SK-N-SH (cell line): ENCODE measurements around the gene GRB2. TPM values are rescaled to one million over a fixed set of nuclear protein-coding genes. Genes with fewer than 3 reads are reported as not detected.

Experiments used
- CTCF ChIA-PET: fragments of 300-600, 350-600 bp; formaldehyde crosslinking; extraction: SDS; loops from one replicate; lab custom pipeline; 2021; lab: Yijun Ruan, JAX
- POLR2A ChIA-PET: fragments of 350-600 bp; sonication (Branson Sonifier 250); formaldehyde crosslinking; extraction: SDS; loops from one replicate; lab custom pipeline; 2020; ENCODE audit warnings: antibody characterized with exemption, inconsistent platforms; lab: Yijun Ruan, JAX
- DNase-seq: peaks from one replicate; pipeline ENCODE4 v3.0.0; 2012
- H2AFZ ChIP-seq: fragments of 200-600 bp; sonication (generic); 2 replicates; pipeline ENCODE4 v1.8.1; 2016; ENCODE audit warnings: antibody characterized with exemption, mild to moderate bottlenecking, low read depth
- H3F3A ChIP-seq: fragments of 200-600 bp; sonication (generic); replicated peaks from 2 replicates; pipeline ENCODE3; 2016; ENCODE audit warnings: antibody characterized with exemption, mild to moderate bottlenecking; ENCODE audit not compliant: insufficient read depth
- H3K27ac ChIP-seq, 2 experiments: fragments of 200-500 bp in 1 of 2; fragments of 200-600 bp in 1 of 2; sonication (Bioruptor generic) in 1 of 2; sonication (generic), shearing (Covaris generic) in 1 of 2; 2 replicates each; pipeline versions ENCODE4 v1.5.1 to v1.6.1; 2014 to 2016; ENCODE audit warnings: low read depth in 2 of 2, inconsistent platforms in 1 of 2, low read length in 1 of 2, mild to moderate bottlenecking in 1 of 2, mixed read lengths in 1 of 2
- H3K27me3 ChIP-seq: fragments of 200-600 bp; sonication (generic), shearing (Covaris generic); 2 replicates; pipeline ENCODE4 v1.6.1; 2016; ENCODE audit warnings: mixed run types; ENCODE audit not compliant: insufficient read depth
- H3K36me3 ChIP-seq, 2 experiments: fragments of 200-500 bp in 1 of 2; fragments of 200-600 bp in 1 of 2; sonication (Bioruptor generic) in 1 of 2; sonication (generic) in 1 of 2; replicated peaks in 1 of 2; 2 replicates each; pipeline versions ENCODE3 to v1.5.1; 2014 to 2016; ENCODE audit warnings: low read length in 1 of 2, mild to moderate bottlenecking in 1 of 2; ENCODE audit not compliant: insufficient read depth in 2 of 2, control insufficient read depth in 1 of 2
- H3K4me1 ChIP-seq, 2 experiments: fragments of 200-500 bp in 1 of 2; fragments of 200-600 bp in 1 of 2; sonication (Bioruptor generic) in 1 of 2; sonication (generic), shearing (Covaris generic) in 1 of 2; 2 replicates each; pipeline versions ENCODE4 v1.5.1 to v1.6.1; 2014 to 2016; ENCODE audit warnings: low read depth in 1 of 2, low read length in 1 of 2, mixed run types in 1 of 2; ENCODE audit not compliant: insufficient read depth in 2 of 2, control insufficient read depth in 1 of 2
- H3K4me2 ChIP-seq: fragments of 200-600 bp; sonication (generic), shearing (Covaris generic); 2 replicates; pipeline ENCODE4 v1.6.1; 2017; ENCODE audit warnings: mixed run types
- H3K4me3 ChIP-seq, 2 experiments: fragments of 200-500 bp in 1 of 2; fragments of 200-600 bp in 1 of 2; sonication (Bioruptor generic) in 1 of 2; sonication (generic), shearing (Covaris generic) in 1 of 2; 2 replicates each; pipeline versions ENCODE4 v1.5.1 to v1.8.1; 2014 to 2016; ENCODE audit warnings: low read depth in 2 of 2, inconsistent platforms in 1 of 2, low read length in 1 of 2, mild to moderate bottlenecking in 1 of 2, mixed read lengths in 1 of 2, moderate library complexity in 1 of 2
- H3K79me2 ChIP-seq: fragments of 200-600 bp; sonication (generic); 2 replicates; pipeline ENCODE4 v1.8.1; 2017; ENCODE audit warnings: mild to moderate bottlenecking; ENCODE audit not compliant: insufficient read depth
- H3K9ac ChIP-seq: fragments of 200-600 bp; sonication (generic); 2 replicates; pipeline ENCODE4 v1.6.1; 2017; ENCODE audit warnings: mixed run types
- H3K9me2 ChIP-seq: fragments of 200-600 bp; sonication (generic); 2 replicates; pipeline ENCODE4 v1.6.1; 2017; ENCODE audit warnings: mixed run types
- H3K9me3 ChIP-seq: fragments of 200-600 bp; sonication (generic); 2 replicates; pipeline ENCODE4 v1.6.1; 2017; ENCODE audit warnings: mixed run types, mild to moderate bottlenecking, moderate library complexity
- H4K20me1 ChIP-seq: fragments of 200-600 bp; sonication (generic); 2 replicates; pipeline ENCODE4 v1.6.1; 2017; ENCODE audit warnings: mild to moderate bottlenecking, mixed run types; ENCODE audit not compliant: insufficient read depth
- CHD2 ChIP-seq: fragments of 150-350 bp; IDR thresholded peaks from 2 replicates; pipeline ENCODE4 v1.6.1; 2018; ENCODE audit warnings: low read length; ENCODE audit not compliant: partially characterized antibody
- CTCF ChIP-seq: fragments of 200-600 bp; sonication (generic); IDR thresholded peaks from 2 replicates; pipeline ENCODE4 v1.6.1; 2017; ENCODE audit warnings: antibody characterized with exemption, mild to moderate bottlenecking, moderate library complexity
- ELF1 ChIP-seq: IDR thresholded peaks from 2 replicates; pipeline ENCODE4 v1.4.0; 2012
- EP300 ChIP-seq, 2 experiments: IDR thresholded peaks; 2 replicates each; pipeline versions ENCODE4 v1.4.0 to v1.6.1; 2012; ENCODE audit warnings: borderline replicate concordance in 1 of 2, low read depth in 1 of 2, low read length in 1 of 2
- EZH2phosphoT487 ChIP-seq: fragments of 200-600 bp; sonication (generic); IDR thresholded peaks from 2 replicates; pipeline ENCODE4 v1.6.1; 2017; ENCODE audit warnings: low read depth, mixed run types, mild to moderate bottlenecking, antibody characterized with exemption, moderate library complexity, borderline replicate concordance
- FOXM1 ChIP-seq: IDR thresholded peaks from 2 replicates; pipeline ENCODE4 v1.4.0; 2012; ENCODE audit warnings: low read depth, mild to moderate bottlenecking
- GABPA ChIP-seq: IDR thresholded peaks from 2 replicates; pipeline ENCODE4 v1.4.0; 2012; ENCODE audit warnings: low read depth, mild to moderate bottlenecking
- IRF3 ChIP-seq: fragments of 150-350 bp; IDR thresholded peaks from 2 replicates; pipeline ENCODE4 v1.6.1; 2016; ENCODE audit warnings: mild to moderate bottlenecking, low read depth, low read length
- JUND ChIP-seq: IDR thresholded peaks from 2 replicates; pipeline ENCODE4 v1.4.0; 2012
- MEF2A ChIP-seq: IDR thresholded peaks from 2 replicates; pipeline ENCODE4 v1.4.0; 2012; ENCODE audit warnings: low read depth, borderline replicate concordance
- MXI1 ChIP-seq: IDR thresholded peaks from 2 replicates; pipeline ENCODE4 v1.6.1; 2012; ENCODE audit warnings: mild to moderate bottlenecking, low read depth, low read length, improper control_type of control experiment
- POLR2AphosphoS5 ChIP-seq: IDR thresholded peaks from 2 replicates; pipeline ENCODE4 v1.6.1; 2012; ENCODE audit warnings: low read depth, low read length
- RAD21 ChIP-seq: IDR thresholded peaks from 2 replicates; pipeline ENCODE4 v1.6.1; 2012; ENCODE audit warnings: mild to moderate bottlenecking, low read length
- RFX5 ChIP-seq: IDR thresholded peaks from 2 replicates; pipeline ENCODE4 v1.6.1; 2012; ENCODE audit warnings: mild to moderate bottlenecking, improper control_type of control experiment, low read length
- USF1 ChIP-seq: IDR thresholded peaks from 2 replicates; pipeline ENCODE4 v1.4.0; 2012; ENCODE audit warnings: low read depth, borderline replicate concordance
- YY1 ChIP-seq: IDR thresholded peaks from 2 replicates; pipeline ENCODE4 v1.4.0; 2012; ENCODE audit warnings: low read depth, mild to moderate bottlenecking
- ZBTB33 ChIP-seq: IDR thresholded peaks from 2 replicates; pipeline ENCODE4 v1.4.0; 2012; ENCODE audit warnings: low read depth, borderline replicate concordance
- WGBS: methylation state at CpG from one replicate; pipeline ENCODE4 v1.1.6; 2017; ENCODE audit warnings: low lambda C conversion rate; 5-methylcytosine and 5-hydroxymethylcytosine counted together
- polyA plus RNA-seq, 3 experiments: library from polyadenylated mRNA; depleted of rRNA; stranded (reverse); fragments of >200 nt; gene quantifications; 2 replicates each; pipeline ENCODE4 v1.2.3, GENCODE V29; 2012

The GRB2 gene
- polyA plus RNA-seq, 1 of the 3 experiments (the other 2 are of a cell fraction): 89.6 TPM

GRCh38 chr17:75396796-75397195, 8.7 kb downstream of the GRB2 start:
- no peak for TF ChIP-seq RAD21
- TF ChIP-seq FOXM1: no peak
- H3K4me2 ChIP-seq: no peak overlapping the region
- no peaks in the 10 kb centered on the region for H3K9me3 ChIP-seq
- DNase-seq: no peak
- H3K4me1 ChIP-seq: peaks cover 4 to 9% of the 10 kb centered on the region in 2 experiments; a peak in 2 of 4 replicates
- no peak overlapping the region for H3K27ac ChIP-seq
- no peak overlapping the region for H3K4me3 ChIP-seq
- peaks cover 97% of the 10 kb centered on the region for H3K79me2 ChIP-seq
- no peak overlapping the region for H2AFZ ChIP-seq
- H3K9ac ChIP-seq: no peak overlapping the region
- 63% methylated on average over 2 of the region's 2 CpGs for WGBS
- POLR2A ChIA-PET: interaction anchor here (0.6 to 1.0 kb wide), 2 partner anchors 85 to 126 kb away, joined by 3 to 6 read pairs; partner anchors contain the start of gene MIF4GD
- H3K36me3 ChIP-seq: peaks cover 0 to 3% of the 10 kb centered on the region in 2 experiments
- no peaks in the 10 kb centered on the region for H3K9me2 ChIP-seq
- peaks cover 27% of the 10 kb centered on the region for H4K20me1 ChIP-seq
- no peaks in the 10 kb centered on the region for H3K27me3 ChIP-seq
- H3F3A ChIP-seq: peaks cover 29% of the 10 kb centered on the region
- CTCF ChIA-PET: interaction anchor here (0.6 to 6.7 kb wide), 13 partner anchors 12 to 473 kb away, joined by 3 to 53 read pairs (median 5); partner anchors contain the start of genes MIF4GD, OTOP2 and SLC25A19

- no peaks in the 10 kb centered on the region for H3K9me3 ChIP-seq
- TF ChIP-seq YY1 (no peak), RFX5 (no peak), GABPA (no peak), USF1 (no peak), JUND (no peak), CHD2 (no peak), ZBTB33 (no peak), EP300 (IDR thresholded peaks at IDR 0.05; ENCODE audit: borderline replicate concordance in 1 of 2, low read depth in 1 of 2, low read length in 1 of 2) (no peak), MXI1 (no peak), MEF2A (no peak), IRF3 (no peak), ELF1 (no peak), RAD21 (no peak), CTCF (no peak), EZH2phosphoT487 (no peak), POLR2AphosphoS5 (no peak)
- TF ChIP-seq, all 33 proteins: peak for 0
- Histone ChIP-seq H3K9ac (0 out of 2 replicates have a peak overlapping the region, but pooled peaks have one; percentile 75), H4K20me1 (peaks cover 26% of the 10 kb centered on the region), H3K4me1 (peaks cover 9 to 10% of the 10 kb centered on the region in 2 experiments; a peak in 3 of 4 replicates), H3K27ac (no peak overlapping the region), H3K4me2 (peak overlapping the region; percentile 96; the same call in 1 of the 2 replicates), H2AFZ (no peak overlapping the region), H3K27me3 (no peaks in the 10 kb centered on the region), H3K36me3 (peaks cover 0 to 5% of the 10 kb centered on the region in 2 experiments), H3K79me2 (peaks cover 97% of the 10 kb centered on the region), H3K4me3 (no peak overlapping the region), H3F3A (peaks cover 29% of the 10 kb centered on the region), H3K9me2 (no peaks in the 10 kb centered on the region)
- DNase-seq: no peak
- WGBS: 96% methylated on average over 6 of the region's 6 CpGs
- ChIA-PET CTCF (interaction anchor here (1.0 to 6.7 kb wide), 9 partner anchors 9 to 125 kb away, joined by 3 to 53 read pairs (median 19); partner anchors contain the start of genes GRB2 and MIF4GD), POLR2A (interaction anchor here (0.6 kb wide), 1 partner anchor 84 kb away, joined by 3 read pairs; no protein-coding TSS in a partner anchor)
These were observed 9.5 kb downstream of the GRB2 start for GRCh38 chr17:75396025-75396424.
